HG03520 (cell line): ENCODE data around the gene NKD2.

Experiments
- ATAC-seq: cut with Tn5 transposase; IDR thresholded peaks from one replicate; pipeline ENCODE4 v1.9.1; 2021; ENCODE audit warnings: mild to moderate bottlenecking, moderate library complexity; ENCODE audit not compliant: unreplicated experiment

The NKD2 gene

GRCh38 chr5:1029282-1029944, 20.8 kb downstream of the NKD2 start:
- no peak for ATAC-seq

GRCh38 chr5:1029945-1030625, 21.5 kb downstream of the NKD2 start:
- ATAC-seq: no peak

GRCh38 chr5:1030801-1031271, 22.2 kb downstream of the NKD2 start:
- ATAC-seq: no peak

GRCh38 chr5:1031306-1031959, 22.8 kb downstream of the NKD2 start:
- no peak for ATAC-seq

GRCh38 chr5:1032011-1032410, 23.4 kb downstream of the NKD2 start:
- no peak for ATAC-seq

GRCh38 chr5:1032551-1033027, 24.0 kb downstream of the NKD2 start:
- ATAC-seq: no peak

- no peak for ATAC-seq
These were observed 24.6 kb downstream of the NKD2 start for GRCh38 chr5:1033178-1033577.

GRCh38 chr5:1033606-1034420, 25.2 kb downstream of the NKD2 start:
- ATAC-seq: no peak

GRCh38 chr5:1034421-1034905, 25.9 kb downstream of the NKD2 start:
- ATAC-seq: no peak

GRCh38 chr5:1034986-1035385, 26.4 kb downstream of the NKD2 start:
- no peak for ATAC-seq

GRCh38 chr5:1035421-1036405, 27.1 kb downstream of the NKD2 start:
- ATAC-seq: no peak

- ATAC-seq: no peak
These were observed 28.0 kb downstream of the NKD2 start for GRCh38 chr5:1036504-1037122.

GRCh38 chr5:1037123-1037670, 28.6 kb downstream of the NKD2 start:
- ATAC-seq: no peak

- ATAC-seq: no peak
These were observed 29.2 kb downstream of the NKD2 start for GRCh38 chr5:1037671-1038416.

- no peak for ATAC-seq
These were observed 30.0 kb downstream of the NKD2 start for GRCh38 chr5:1038417-1039209.

GRCh38 chr5:1039210-1039548, 30.6 kb downstream of the NKD2 start:
- ATAC-seq: no peak

GRCh38 chr5:1039706-1040260, 31.2 kb downstream of the NKD2 start:
- ATAC-seq: no peak
